B cell (primary cell): ENCODE data around the gene PITHD1. TPM values are rescaled to one million over a fixed set of nuclear protein-coding genes. Genes with fewer than 3 reads are reported as not detected.

Experiments used
- ATAC-seq: fragments of 200-7000 bp; cut with Tn5 transposase; one replicate; pipeline ENCODE4 v1.10.0; 2021; ENCODE audit warnings: low read depth, mild to moderate bottlenecking, moderate number of reproducible peaks, moderate library complexity
- CTCF ChIA-PET: fragments of 350-600 bp; sonication (Branson Sonifier 250); formaldehyde crosslinking; loops from one replicate; lab custom pipeline; 2021; ENCODE audit warnings: antibody characterized with exemption, inconsistent platforms; lab: Charles Lee
- POLR2A ChIA-PET: fragments of 350-600 bp; sonication (Branson Sonifier 250); formaldehyde crosslinking; loops from one replicate; lab custom pipeline; 2021; ENCODE audit warnings: antibody characterized with exemption; lab: Charles Lee
- DNase-seq: peaks from one replicate; pipeline ENCODE4 v3.0.0; 2013
- H2AFZ ChIP-seq: 2 replicates; pipeline ENCODE4 v1.6.1; 2012; ENCODE audit warnings: mild to moderate bottlenecking, low read depth, low read length; ENCODE audit not compliant: insufficient read depth, poor library complexity, severe bottlenecking
- H3K27ac ChIP-seq, 2 donors: 1 replicate in 1 of 2; 2 replicates in 1 of 2; pipeline ENCODE4 v1.5.1; 2012 to 2013; ENCODE audit warnings: low read length in 2 of 2, mild to moderate bottlenecking in 2 of 2, moderate library complexity in 1 of 2
- H3K27me3 ChIP-seq, 4 experiments: fragments of 200-600 bp in 1 of 4; sonication (generic) in 1 of 4; replicated peaks in 1 of 4; 1 replicate in 2 of 4; 2 replicates in 2 of 4; pipeline versions ENCODE4 v1.6.1 to v1.7.0; 2013 to 2016; ENCODE audit warnings: low read length in 3 of 4, mild to moderate bottlenecking in 2 of 4, mixed read lengths in 1 of 4, moderate library complexity in 1 of 4; ENCODE audit not compliant: insufficient read depth in 4 of 4, control insufficient read depth in 3 of 4; ENCODE audit errors: control extremely low read depth in 1 of 4
- H3K36me3 ChIP-seq, 2 experiments: replicated peaks in 1 of 2; 1 replicate in 1 of 2; 2 replicates in 1 of 2; pipeline versions ENCODE4 v1.6.1 to v1.7.1; 2013; ENCODE audit warnings: low read length in 1 of 2; ENCODE audit not compliant: insufficient read depth in 2 of 2, control insufficient read depth in 1 of 2; ENCODE audit errors: control extremely low read depth in 1 of 2, extremely low read depth in 1 of 2
- H3K4me1 ChIP-seq, 2 donors: fragments of 200-600 bp in 1 of 2; sonication (generic) in 1 of 2; 1 replicate in 1 of 2; 2 replicates in 1 of 2; pipeline versions ENCODE4 v1.5.1 to v1.6.1; 2013 to 2017; ENCODE audit warnings: low read length in 2 of 2; ENCODE audit not compliant: control insufficient read depth in 2 of 2, insufficient read depth in 2 of 2
- H3K4me2 ChIP-seq: replicated peaks from 2 replicates; pipeline ENCODE3; 2012; ENCODE audit warnings: mild to moderate bottlenecking, low read depth, low read length; ENCODE audit not compliant: poor library complexity, severe bottlenecking
- H3K4me3 ChIP-seq, 5 experiments: fragments of 200-600 bp in 1 of 5; sonication (generic) in 1 of 5; 1 replicate in 3 of 5; 2 replicates in 2 of 5; pipeline versions ENCODE4 v1.5.1 to v1.7.0; 2011 to 2016; ENCODE audit warnings: low read length in 4 of 5, mild to moderate bottlenecking in 4 of 5, low read depth in 2 of 5, control low read depth in 1 of 5, moderate library complexity in 1 of 5; ENCODE audit not compliant: insufficient read depth in 1 of 5; ENCODE audit errors: control extremely low read depth in 1 of 5, extremely low read depth in 1 of 5
- H3K79me2 ChIP-seq: fragments of 200-600 bp; sonication (generic); one replicate; pipeline ENCODE4 v1.6.0; 2016; ENCODE audit warnings: low read length; ENCODE audit not compliant: control insufficient read depth, insufficient read depth
- H3K9ac ChIP-seq: fragments of 200-600 bp; sonication (generic); 2 replicates; pipeline ENCODE4 v1.6.1; 2017; ENCODE audit warnings: mild to moderate bottlenecking, low read length, moderate library complexity
- H3K9me3 ChIP-seq, 3 donors: one replicate each; pipeline versions ENCODE4 v1.6.1 to v1.7.1; 2013; ENCODE audit warnings: low read length in 2 of 3; ENCODE audit not compliant: control insufficient read depth in 2 of 3, insufficient read depth in 1 of 3; ENCODE audit errors: control extremely low read depth in 1 of 3
- H4K20me1 ChIP-seq: 2 replicates; pipeline ENCODE4 v1.6.0; 2012; ENCODE audit warnings: mild to moderate bottlenecking, low read length; ENCODE audit not compliant: insufficient read depth, control insufficient read depth, poor library complexity, severe bottlenecking
- H3K27ac Mint-ChIP-seq: one replicate; pipeline ENCODE4 v1.8.0; 2021; ENCODE audit warnings: mixed read lengths
- H3K27me3 Mint-ChIP-seq: one replicate; pipeline ENCODE4 v1.8.0; 2021; ENCODE audit warnings: mixed read lengths
- H3K4me1 Mint-ChIP-seq: one replicate; pipeline ENCODE4 v1.8.0; 2021; ENCODE audit warnings: mixed read lengths
- H3K4me3 Mint-ChIP-seq: one replicate; pipeline ENCODE4 v1.8.0; 2021; ENCODE audit warnings: mixed read lengths
- H3K9me3 Mint-ChIP-seq: one replicate; pipeline ENCODE4 v1.8.0; 2022; ENCODE audit warnings: mixed read lengths; ENCODE audit not compliant: insufficient read depth
- CTCF ChIP-seq: fragments of 200-600 bp; IDR thresholded peaks from one replicate; pipeline ENCODE4 v1.8.0; 2022; ENCODE audit warnings: antibody characterized with exemption, mild to moderate bottlenecking
- EZH2 ChIP-seq: IDR thresholded peaks from 2 replicates; pipeline ENCODE4 v1.6.1; 2012; ENCODE audit warnings: borderline replicate concordance, low read depth, mild to moderate bottlenecking, moderate library complexity, low read length; ENCODE audit not compliant: insufficient read depth, poor library complexity, severe bottlenecking
- WGBS: methylation state at CpG from one replicate; pipeline ENCODE4 v1.1.5; 2013; ENCODE audit warnings: missing lambda C conversion rate; ENCODE audit not compliant: insufficient coverage; 5-methylcytosine and 5-hydroxymethylcytosine counted together
- intact Hi-C: fragments of 100-400 bp; cut with micrococcal nuclease; formaldehyde crosslinking; loops from one replicate; pipeline ENCODE4 v1.10.0; 2022
- polyA plus RNA-seq: library from polyadenylated mRNA; depleted of rRNA; stranded (reverse); fragments of >200 nt; gene quantifications from 2 replicates; pipeline ENCODE4 v1.2.3, GENCODE V29; 2012
- total RNA-seq, 2 donors: library from RNA; stranded (reverse); fragments of 120-200 nt in 1 of 2; gene quantifications; 1 replicate in 1 of 2; 2 replicates in 1 of 2; pipeline versions ENCODE4 v1.2.3 to v1.2.4, GENCODE V29; 2013 to 2022

The PITHD1 gene
- total and polyA plus RNA-seq, 2 donors (not counting 1 experiment from before 2014, with no cell fraction given): 32.4 to 62.2 TPM

- ATAC-seq (no peak), DNase-seq (no peak)
- Histone ChIP-seq H3K27ac (no peak overlapping the region), H2AFZ (no peak overlapping the region), H3K9ac (no peak overlapping the region), H3K4me2 (no peak overlapping the region), H3K4me3 (no peak overlapping the region), H3K27me3 (no peaks in the 10 kb centered on the region), H3K79me2 (peaks cover 6% of the 10 kb centered on the region), H4K20me1 (no peaks in the 10 kb centered on the region), H3K36me3 (peaks cover 0 to 21% of the 10 kb centered on the region in 2 experiments), H3K4me1 (peaks cover 17 to 27% of the 10 kb centered on the region in 2 donors), H3K9me3 (peaks cover 0 to 3% (median 0%) of the 10 kb centered on the region in 3 donors)
- POLR2A ChIA-PET: interaction anchor here (0.6 kb wide), 1 partner anchor 52 kb away, joined by 5 read pairs; no protein-coding TSS in a partner anchor
- TF ChIP-seq EZH2 (no peak), CTCF (no peak)
- no peaks in the 10 kb centered on the region for H3K27me3 Mint-ChIP-seq
- H3K27ac Mint-ChIP-seq: no peak overlapping the region
- intact Hi-C loops: no loop called here
- no peak overlapping the region for H3K4me3 Mint-ChIP-seq
- H3K4me1 Mint-ChIP-seq: peaks cover 20% of the 10 kb centered on the region
- CTCF ChIA-PET: interaction anchor here (1.4 to 3.3 kb wide), 2 partner anchors 13 to 25 kb away, joined by 3 to 28 read pairs; no protein-coding TSS in a partner anchor
- WGBS: 95% methylated on average over 12 of the region's 17 CpGs
- H3K9me3 Mint-ChIP-seq: no peaks in the 10 kb centered on the region
Observed at GRCh38 chr1:23796466-23797271, 18.5 kb downstream of the PITHD1 start.
